PC-3 (cell line): ENCODE data around the gene NUFIP2. TPM values are rescaled to one million over a fixed set of nuclear protein-coding genes. Genes with fewer than 3 reads are reported as not detected.

ENCODE experiments used
- ATAC-seq: fragments of 200-7000 bp; cut with Tn5 transposase; 2 replicates; pipeline ENCODE4 v1.9.1; 2020; ENCODE audit warnings: mild to moderate bottlenecking, moderate library complexity
- BruUV-seq: library from RNA; stranded (reverse); fragments of 400-500 nt; replicated peaks from 2 replicates; lab custom pipeline; 2021; lab: Mats Ljungman, UMichigan
- CTCF ChIA-PET: fragments of 300-600 bp; sonication (Branson Sonifier 250); formaldehyde crosslinking; loops from one replicate; lab custom pipeline; 2022; ENCODE audit warnings: antibody characterized with exemption; lab: Charles Lee
- POLR2A ChIA-PET: fragments of 300-600 bp; sonication (Branson Sonifier 250); formaldehyde crosslinking; loops from one replicate; lab custom pipeline; 2022; ENCODE audit warnings: antibody characterized with exemption; ENCODE audit not compliant: unreplicated experiment; lab: Charles Lee
- DNase-seq: peaks from one replicate; pipeline ENCODE4 v3.0.0-alpha.2; 2015
- H2AFZ ChIP-seq: fragments of 300-600 bp; sonication (generic); 2 replicates; pipeline ENCODE4 v1.6.0; 2016; ENCODE audit warnings: antibody characterized with exemption, low read length
- H3F3A ChIP-seq: fragments of 300-600 bp; sonication (generic); one replicate; pipeline ENCODE4 v1.6.0; 2017; ENCODE audit warnings: antibody characterized with exemption, low read length, control low read depth, mild to moderate bottlenecking; ENCODE audit not compliant: unreplicated experiment
- H3K27ac ChIP-seq: fragments of 300-600 bp; sonication (generic); 2 replicates; pipeline ENCODE4 v1.5.1; 2016; ENCODE audit warnings: mild to moderate bottlenecking, low read length
- H3K27me3 ChIP-seq: fragments of 300-600 bp; sonication (generic); 2 replicates; pipeline ENCODE4 v1.6.1; 2016; ENCODE audit warnings: low read length, mixed read lengths
- H3K36me3 ChIP-seq: fragments of 300-600 bp; sonication (generic); 2 replicates; pipeline ENCODE4 v1.6.1; 2016; ENCODE audit warnings: low read depth, mixed run types, low read length, mixed read lengths
- H3K4me1 ChIP-seq: fragments of 300-600 bp; sonication (generic); 2 replicates; pipeline ENCODE4 v1.5.1; 2016; ENCODE audit warnings: low read length; ENCODE audit not compliant: insufficient read depth
- H3K4me2 ChIP-seq: fragments of 300-600 bp; sonication (generic); 2 replicates; pipeline ENCODE4 v1.6.0; 2016; ENCODE audit warnings: low read length
- H3K4me3 ChIP-seq: fragments of 300-600 bp; sonication (generic); 2 replicates; pipeline ENCODE4 v1.5.1; 2016; ENCODE audit warnings: mild to moderate bottlenecking, low read length, mixed read lengths
- H3K79me2 ChIP-seq: fragments of 300-600 bp; sonication (generic); 2 replicates; pipeline ENCODE4 v1.6.1; 2017; ENCODE audit warnings: low read length, mixed read lengths
- H3K9ac ChIP-seq: fragments of 300-600 bp; sonication (generic); 2 replicates; pipeline ENCODE4 v1.6.0; 2016; ENCODE audit warnings: mild to moderate bottlenecking, low read length
- H3K9me2 ChIP-seq: fragments of 300-600 bp; sonication (generic); replicated peaks from 2 replicates; pipeline ENCODE4 v1.6.1; 2016; ENCODE audit warnings: mixed run types, low read length, mixed read lengths
- H3K9me3 ChIP-seq: fragments of 300-600 bp; sonication (generic); 2 replicates; pipeline ENCODE4 v1.6.1; 2016; ENCODE audit warnings: low read length, mixed read lengths
- H4K20me1 ChIP-seq: fragments of 300-600 bp; sonication (generic); 2 replicates; pipeline ENCODE4 v1.6.1; 2016; ENCODE audit warnings: low read length, mixed read lengths
- CTCF ChIP-seq: fragments of 300-600 bp; sonication (generic); conservative IDR thresholded peaks from 2 replicates; pipeline ENCODE4 v1.5.1; 2017; ENCODE audit warnings: antibody characterized with exemption, low read depth, mild to moderate bottlenecking, low read length
- EZH2 ChIP-seq: fragments of 300-600 bp; sonication (generic); IDR thresholded peaks from one replicate; pipeline ENCODE4 v1.6.1; 2017; ENCODE audit warnings: antibody characterized with exemption, mild to moderate bottlenecking, low read length; ENCODE audit not compliant: unreplicated experiment
- EZH2phosphoT487 ChIP-seq: fragments of 300-600 bp; sonication (generic); IDR thresholded peaks from 2 replicates; pipeline ENCODE4 v1.6.1; 2018; ENCODE audit warnings: mild to moderate bottlenecking, antibody characterized with exemption, low read length, borderline replicate concordance
- intact Hi-C: fragments of 100-400 bp; cut with micrococcal nuclease; formaldehyde crosslinking; loops from 2 replicates; pipeline ENCODE4 v1.9.0; 2023
- total RNA-seq: library from RNA; depleted of rRNA; stranded (reverse); fragments of >200 nt; gene quantifications from 2 replicates; pipeline ENCODE4 v1.2.3, GENCODE V29; 2014

The NUFIP2 gene
- total RNA-seq, 1 experiment from 2014 or later, result 16.1 TPM

DNA sequence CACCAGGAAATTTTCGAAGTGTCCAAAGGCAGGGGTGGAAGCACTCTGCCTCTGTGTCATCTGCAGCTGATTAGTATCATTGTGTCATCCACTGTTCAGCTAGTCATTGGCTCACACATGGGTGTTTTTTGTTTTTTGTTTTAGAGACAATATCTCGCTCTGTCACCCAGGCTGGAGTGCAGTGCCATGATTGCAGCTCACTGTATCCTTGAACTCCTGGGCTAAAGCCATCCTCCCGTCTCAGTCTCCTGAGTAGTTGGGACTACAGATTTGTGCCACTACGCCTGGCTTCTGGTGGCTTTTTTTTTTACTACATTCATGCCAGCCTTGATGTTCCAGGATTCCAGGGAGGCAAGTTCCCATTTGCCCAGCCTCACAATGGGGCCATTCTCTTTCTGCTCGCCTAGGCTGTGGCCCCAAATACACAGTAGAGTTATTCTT is 81.2 kb downstream of the NUFIP2 start:
- Histone ChIP-seq H3K9me2 (no peaks in the 10 kb centered on the region), H3K9me3 (no peaks in the 10 kb centered on the region), H3K4me1 (no peaks in the 10 kb centered on the region), H3K4me3 (no peak overlapping the region), H3K36me3 (no peaks in the 10 kb centered on the region), H2AFZ (no peak overlapping the region), H3K27ac (no peak overlapping the region), H3K9ac (no peak overlapping the region), H3K79me2 (no peaks in the 10 kb centered on the region), H4K20me1 (no peaks in the 10 kb centered on the region), H3K27me3 (no peaks in the 10 kb centered on the region), H3F3A (no peaks in the 10 kb centered on the region), H3K4me2 (no peak overlapping the region)
- intact Hi-C loops, result no loop called here
- no TSS peak for BruUV-seq
- no peak for TF ChIP-seq EZH2
- no peak for TF ChIP-seq EZH2phosphoT487
- no peak for TF ChIP-seq CTCF
- ChIA-PET POLR2A (no interaction called here), CTCF (interaction anchor here (1.4 kb wide), 1 partner anchor 89 kb away, joined by 5 read pairs; no protein-coding TSS in a partner anchor)
- ATAC-seq, result no peak
- no peak for DNase-seq

GRCh38 chr17:29212094-29212631 is 81.8 kb downstream of the NUFIP2 start:
- Histone ChIP-seq H3K27ac (no peak overlapping the region), H3K4me1 (no peaks in the 10 kb centered on the region), H3F3A (no peaks in the 10 kb centered on the region), H3K9me3 (no peaks in the 10 kb centered on the region), H3K9me2 (no peaks in the 10 kb centered on the region), H3K27me3 (no peaks in the 10 kb centered on the region), H3K4me3 (no peak overlapping the region), H4K20me1 (no peaks in the 10 kb centered on the region), H3K36me3 (no peaks in the 10 kb centered on the region), H3K4me2 (no peak overlapping the region), H3K9ac (no peak overlapping the region), H2AFZ (no peak overlapping the region), H3K79me2 (no peaks in the 10 kb centered on the region)
- POLR2A ChIA-PET, result no interaction called here
- intact Hi-C loops, result no loop called here
- DNase-seq (no peak), ATAC-seq (no peak)
- BruUV-seq, result no TSS peak
- TF ChIP-seq EZH2 (no peak), EZH2phosphoT487 (no peak), CTCF (no peak)
- CTCF ChIA-PET, result interaction anchor here (1.4 kb wide), 1 partner anchor 88 kb away, joined by 5 read pairs; no protein-coding TSS in a partner anchor

DNA sequence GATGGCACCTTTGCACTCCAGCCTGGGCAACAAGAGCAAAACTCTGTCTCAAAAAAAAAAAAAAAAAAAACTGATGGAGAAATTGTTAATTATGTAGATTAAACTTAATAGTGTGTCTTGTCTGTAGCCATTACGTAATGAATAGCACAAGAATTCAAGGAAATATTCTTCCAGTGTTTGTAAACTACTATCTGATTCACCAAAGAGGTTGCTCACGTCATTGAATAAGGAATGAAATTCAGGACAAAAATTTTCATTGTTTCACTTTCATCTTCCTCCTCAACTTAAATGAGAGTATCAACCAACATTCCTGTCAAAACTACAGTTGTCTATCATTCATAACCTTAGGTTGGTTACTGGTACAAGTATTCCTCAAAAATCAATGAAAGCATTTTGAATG is 83.1 kb downstream of the NUFIP2 start:
- intact Hi-C loops, result no loop called here
- ChIA-PET POLR2A (no interaction called here), CTCF (no interaction called here)
- Histone ChIP-seq H3K4me3 (no peak overlapping the region), H2AFZ (no peak overlapping the region), H3K27ac (no peak overlapping the region), H3K36me3 (no peaks in the 10 kb centered on the region), H3K4me2 (no peak overlapping the region), H3K4me1 (no peaks in the 10 kb centered on the region), H3K27me3 (no peaks in the 10 kb centered on the region), H3K79me2 (no peaks in the 10 kb centered on the region), H3K9me3 (no peaks in the 10 kb centered on the region), H4K20me1 (no peaks in the 10 kb centered on the region), H3K9me2 (no peaks in the 10 kb centered on the region), H3F3A (no peaks in the 10 kb centered on the region), H3K9ac (no peak overlapping the region)
- no TSS peak for BruUV-seq
- ATAC-seq, result no peak
- no peak for DNase-seq
- TF ChIP-seq EZH2 (no peak), EZH2phosphoT487 (no peak), CTCF (no peak)
